HG03354 (cell line): Measurements from ENCODE around the gene NAT10.

Experiments
- ATAC-seq: cut with Tn5 transposase; IDR thresholded peaks from one replicate; pipeline ENCODE4 v1.9.1; 2021; ENCODE audit warnings: mild to moderate bottlenecking; ENCODE audit not compliant: unreplicated experiment, poor library complexity, severe bottlenecking

The NAT10 gene

DNA sequence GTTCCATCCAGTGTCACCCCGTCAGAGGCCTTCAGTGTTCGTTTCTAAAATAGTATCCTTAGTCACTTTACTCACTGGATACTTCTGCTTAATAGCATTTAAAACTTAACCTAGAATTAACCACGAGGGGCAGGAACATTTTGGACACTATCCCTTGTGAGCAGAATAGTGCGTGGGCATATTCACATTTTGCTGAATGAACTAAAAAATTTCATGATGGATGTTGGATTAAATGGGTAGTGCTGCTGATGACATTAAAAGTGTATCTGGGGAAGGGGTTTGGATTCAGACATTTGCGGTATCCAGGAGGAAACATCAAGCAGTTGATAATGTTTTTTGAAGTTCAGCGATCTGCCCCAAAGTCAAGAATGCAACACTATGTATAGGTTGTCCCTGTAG is 750 bp upstream of the NAT10 start:
- ATAC-seq: no peak

DNA sequence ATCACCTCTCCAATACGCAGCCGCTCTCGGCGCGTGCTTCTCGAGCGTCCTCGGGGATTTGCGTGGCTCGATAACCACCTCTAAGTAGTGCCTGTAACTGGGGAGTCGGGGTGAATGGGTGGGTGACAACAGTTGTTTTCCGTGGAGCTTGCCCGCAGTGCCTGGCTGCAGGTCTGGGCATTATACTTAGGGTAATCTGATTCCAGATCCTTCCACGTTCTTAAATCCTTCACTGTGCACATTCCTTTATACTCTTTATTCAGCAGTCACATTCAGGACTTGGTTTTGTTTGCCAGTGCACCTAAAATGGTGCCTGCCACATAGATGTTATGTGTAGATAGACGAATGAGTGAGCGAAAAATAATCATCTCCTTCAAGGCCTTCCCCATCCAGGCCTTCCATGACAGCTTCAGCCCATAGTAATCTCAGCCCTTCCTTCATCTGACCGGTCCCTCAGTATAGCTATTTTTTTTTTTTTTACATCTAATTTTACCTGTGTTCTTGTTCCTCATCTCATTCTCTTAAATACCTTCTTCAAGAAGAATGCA is 602 bp downstream of the NAT10 start:
- ATAC-seq: no peak

- no peak for ATAC-seq
Measured at GRCh38 chr11:34111722-34112270, 6.4 kb downstream of the NAT10 start.

DNA sequence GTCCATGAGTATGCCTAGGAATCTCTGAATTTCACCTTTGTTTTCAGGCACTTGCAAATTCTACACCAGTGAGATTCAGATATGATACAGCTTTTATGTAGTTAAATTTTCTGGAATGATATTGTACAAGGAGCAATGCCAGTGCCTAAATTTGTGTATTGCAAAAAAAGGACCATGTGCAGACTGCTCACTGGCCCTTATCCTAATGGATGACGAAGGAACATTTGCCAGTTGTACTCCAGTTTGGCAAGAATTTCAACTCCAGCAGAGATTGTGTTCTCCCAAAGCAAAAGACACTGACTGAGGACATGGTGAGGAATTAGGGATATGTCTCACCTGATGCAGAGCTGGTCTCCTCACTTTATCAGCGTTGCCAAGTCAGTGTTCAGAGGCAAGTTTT is 8.6 kb downstream of the NAT10 start:
- no peak for ATAC-seq

- ATAC-seq: no peak
Measured at GRCh38 chr11:34114471-34114870, 9.0 kb downstream of the NAT10 start.

DNA sequence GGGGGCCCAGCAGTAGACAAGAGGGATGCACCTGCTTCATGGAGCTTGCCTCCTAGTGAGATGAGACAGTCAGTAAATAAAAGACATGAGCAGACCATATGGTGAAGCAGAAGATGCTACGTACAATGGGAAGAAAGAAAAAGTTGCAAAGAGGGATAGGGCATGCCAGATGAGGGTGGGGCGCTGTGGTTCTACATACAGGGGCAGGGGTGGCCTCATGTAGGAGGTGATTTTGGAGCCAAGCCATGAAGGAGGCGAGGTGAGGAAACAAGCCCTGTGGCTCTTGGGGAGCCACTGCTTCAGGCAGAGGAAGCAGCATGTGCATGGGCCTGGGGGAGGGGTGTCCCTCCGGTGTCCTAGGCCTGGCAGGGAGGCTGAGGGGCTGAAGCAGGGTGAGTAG is 15.2 kb downstream of the NAT10 start:
- no peak for ATAC-seq

- no peak for ATAC-seq
Measured at GRCh38 chr11:34124885-34125668, 19.6 kb downstream of the NAT10 start.

- no peak for ATAC-seq
Measured at GRCh38 chr11:34126959-34127848, 21.8 kb downstream of the NAT10 start.

DNA sequence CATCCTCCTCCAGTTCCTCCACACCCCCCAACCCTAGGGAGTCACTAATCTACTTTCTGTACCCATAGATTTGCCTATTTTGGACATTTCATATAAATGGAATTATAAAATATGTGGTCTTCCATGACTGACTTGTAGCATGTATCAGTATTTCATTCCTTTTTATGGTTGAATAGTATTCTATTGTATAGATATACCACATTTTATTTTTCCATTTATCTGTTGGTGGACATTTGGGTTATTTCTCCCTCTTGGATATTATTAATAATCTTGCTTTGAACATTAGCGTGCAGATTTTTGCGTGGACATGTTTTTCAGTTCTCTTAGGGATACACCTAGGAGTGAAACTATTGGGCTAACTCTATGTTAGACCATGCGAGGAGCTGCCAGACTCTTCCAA is 23.4 kb downstream of the NAT10 start:
- no peak for ATAC-seq

- ATAC-seq: no peak
Measured at GRCh38 chr11:34132261-34132965, 27.0 kb downstream of the NAT10 start.

GRCh38 chr11:34134765-34135164 is 29.3 kb downstream of the NAT10 start:
- no peak for ATAC-seq

DNA sequence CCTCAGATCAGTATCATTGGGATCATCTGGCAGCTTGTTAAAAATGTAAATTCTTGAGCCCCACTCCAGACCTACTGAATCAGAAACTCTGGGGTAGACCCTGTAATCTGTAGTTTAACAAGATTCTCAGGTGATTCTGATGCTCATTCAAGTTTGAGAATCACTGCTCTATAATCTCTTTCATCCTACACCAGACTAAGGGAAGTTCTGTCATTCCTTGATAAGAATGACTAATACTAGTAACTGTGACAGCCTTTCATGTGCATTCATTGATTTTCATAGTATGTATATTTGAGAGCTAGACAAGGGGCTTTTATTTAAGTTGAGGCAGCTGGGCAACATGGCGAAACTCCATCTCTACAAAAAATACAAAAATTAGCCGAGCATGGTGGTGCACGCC is 30.0 kb downstream of the NAT10 start:
- no peak for ATAC-seq

- ATAC-seq: no peak
Measured at GRCh38 chr11:34136420-34136819, 31.0 kb downstream of the NAT10 start.

DNA sequence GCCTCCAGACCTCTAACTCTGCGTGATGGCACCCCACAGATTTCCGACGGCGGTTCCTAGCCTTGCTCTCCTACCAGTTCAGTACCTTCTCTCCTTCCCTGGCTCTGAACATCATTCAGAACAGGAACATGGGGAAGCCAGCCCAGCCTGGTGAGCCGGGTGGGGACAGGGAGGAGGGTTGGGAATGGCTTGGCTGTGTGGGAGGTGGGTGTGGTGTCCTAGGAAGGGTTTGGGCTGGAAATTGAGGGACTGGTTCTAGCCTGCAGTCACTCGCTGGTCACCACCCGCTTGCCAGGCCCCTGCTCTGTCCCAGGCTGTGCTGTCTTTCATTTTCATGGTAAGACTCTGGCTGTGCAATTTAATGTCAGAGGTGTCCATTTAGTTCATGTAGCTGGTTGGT is 33.9 kb downstream of the NAT10 start:
- ATAC-seq: no peak

DNA sequence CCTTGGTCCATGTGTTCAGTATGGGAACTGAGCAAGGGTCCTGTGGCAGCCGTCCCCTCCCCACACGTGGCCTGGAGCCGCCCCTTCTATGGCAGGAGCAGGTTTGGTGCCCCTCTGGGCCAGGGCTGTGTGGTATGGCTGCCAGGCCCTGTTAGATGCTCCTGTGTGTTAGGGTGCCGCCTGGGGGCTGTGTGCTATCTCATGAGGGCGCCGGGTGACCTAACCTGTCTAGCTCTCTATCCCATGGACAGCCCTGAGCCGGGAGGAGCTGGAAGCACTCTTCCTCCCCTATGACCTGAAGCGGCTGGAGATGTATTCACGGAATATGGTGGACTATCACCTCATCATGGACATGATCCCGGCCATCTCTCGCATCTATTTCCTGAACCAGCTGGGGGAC is 34.7 kb downstream of the NAT10 start:
- no peak for ATAC-seq

DNA sequence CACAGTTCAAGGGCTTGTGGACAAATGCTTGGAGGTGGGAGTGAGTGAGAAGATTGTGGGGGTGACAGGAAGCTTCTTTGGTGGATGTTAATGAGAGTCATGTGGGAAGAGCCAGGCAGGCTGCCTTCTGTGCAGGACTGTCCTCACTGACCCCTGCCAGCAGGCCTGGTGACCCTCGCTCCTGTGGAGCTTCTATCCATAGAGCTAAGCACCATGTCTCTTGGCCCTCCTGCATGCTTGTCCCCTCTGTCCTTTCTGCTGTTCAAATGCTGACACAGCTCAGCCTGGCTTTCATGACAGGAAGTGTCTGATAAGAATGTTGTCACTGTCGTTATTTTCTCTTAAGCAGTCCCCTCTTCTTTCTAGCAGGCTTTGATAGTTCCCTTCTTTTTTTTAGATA is 37.6 kb downstream of the NAT10 start:
- no peak for ATAC-seq

- ATAC-seq: peak; percentile 47
Measured at GRCh38 chr11:34145073-34145472, 39.6 kb downstream of the NAT10 start.

DNA sequence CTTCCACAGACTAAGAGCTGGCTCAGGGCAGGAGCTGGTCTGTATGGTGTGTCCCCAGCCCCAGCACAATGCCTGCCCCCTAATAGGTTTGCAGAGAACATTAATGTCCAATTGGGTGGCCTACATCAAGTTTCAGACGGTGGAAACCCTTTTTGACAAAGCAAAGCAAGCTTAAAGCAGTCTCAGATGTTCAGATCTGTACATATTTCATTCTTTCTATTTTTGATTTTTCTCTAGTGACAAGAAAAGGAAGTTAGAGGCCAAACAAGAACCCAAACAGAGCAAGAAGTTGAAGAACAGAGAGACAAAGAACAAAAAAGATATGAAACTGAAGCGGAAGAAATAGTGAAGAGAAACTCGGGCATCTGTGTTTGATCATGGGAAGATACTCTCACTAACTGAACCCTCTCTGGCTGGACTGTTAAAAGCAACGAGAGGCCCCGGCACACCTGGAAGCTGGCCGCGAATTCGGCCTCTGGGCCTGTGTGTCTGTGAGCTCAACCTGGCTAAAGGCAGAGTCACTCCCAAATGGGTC is 40.5 kb downstream of the NAT10 start:
- ATAC-seq: peak; percentile 54

GRCh38 chr11:34146411-34146810 is 41.0 kb downstream of the NAT10 start:
- no peak for ATAC-seq

- ATAC-seq: no peak
Measured at GRCh38 chr11:34146866-34147265, 41.4 kb downstream of the NAT10 start.
